SK-MEL-5 (cell line): Measurements from ENCODE around the gene MIER2. TPM values are rescaled to one million over a fixed set of nuclear protein-coding genes. Genes with fewer than 3 reads are reported as not detected.

ENCODE experiments used
- total RNA-seq: library from RNA; depleted of rRNA; stranded (reverse); fragments of >200 nt; shearing (Covaris generic); gene quantifications from 2 replicates; pipeline ENCODE4 v1.2.3, GENCODE V29; 2014; rRNA removed

The MIER2 gene
- total RNA-seq, 1 experiment from 2014 or later, result 8.2 TPM

Other genes with a start within 250 kb of the MIER2 start
- not detected in 2 replicates for gene OR4F17, start 237.7 kb downstream of the MIER2 start, total RNA-seq
- gene PLPP2, start 53.4 kb downstream of the MIER2 start, total RNA-seq, result 9.4 TPM in 2 replicates
- gene C2CD4C, start 64.4 kb upstream of the MIER2 start, total RNA-seq, result 0.80 and 1.1 TPM in 2 replicates
- 6.7 and 7.0 TPM in 2 replicates for gene SHC2, start 116.2 kb upstream of the MIER2 start, total RNA-seq
- gene MADCAM1, start 151.7 kb upstream of the MIER2 start, total RNA-seq, result not detected in 2 replicates
- 19.5 and 26.4 TPM in 2 replicates for gene TPGS1, start 162.7 kb upstream of the MIER2 start, total RNA-seq
- 51.0 and 52.7 TPM in 2 replicates for gene CDC34, start 187.0 kb upstream of the MIER2 start, total RNA-seq
- 0.21 and 1.1 TPM in 2 replicates for gene GZMM, start 199.3 kb upstream of the MIER2 start, total RNA-seq
- gene BSG, start 227.8 kb upstream of the MIER2 start, total RNA-seq, result 399 and 435 TPM in 2 replicates
- gene HCN2, start 245.1 kb upstream of the MIER2 start, total RNA-seq, result 1.1 and 1.2 TPM in 2 replicates